H1 (cell line): ENCODE measurements around the gene ANAPC7.

ENCODE experiments used
- BRCA1 ChIP-seq: IDR thresholded peaks from 2 replicates; pipeline ENCODE4 v1.6.1; 2012; ENCODE audit warnings: low read depth, low read length, improper control_type of control experiment
- CHD2 ChIP-seq: IDR thresholded peaks from 2 replicates; pipeline ENCODE4 v1.6.1; 2012; ENCODE audit warnings: low read length, improper control_type of control experiment
- MAFK ChIP-seq: IDR thresholded peaks from 2 replicates; pipeline ENCODE4 v1.6.1; 2012; ENCODE audit warnings: low read depth, mild to moderate bottlenecking, improper control_type of control experiment, low read length
- POLR2A ChIP-seq, 2 experiments: IDR thresholded peaks; 1 replicate in 1 of 2; 2 replicates in 1 of 2; pipeline ENCODE4 v1.6.1; 2011; ENCODE audit warnings: low read depth in 2 of 2, low read length in 2 of 2, mild to moderate bottlenecking in 2 of 2; ENCODE audit errors: control extremely low read depth in 1 of 2
- SIN3A ChIP-seq, 2 experiments: IDR thresholded peaks in 1 of 2; conservative IDR thresholded peaks in 1 of 2; 2 replicates each; pipeline ENCODE4 v1.6.1; 2011 to 2012; ENCODE audit warnings: low read length in 2 of 2, improper control_type of control experiment in 1 of 2, low read depth in 1 of 2, mild to moderate bottlenecking in 1 of 2
- TF ChIP-seq, protein P1 (sequence below), 3 experiments: IDR thresholded peaks; 1 replicate in 2 of 3; 2 replicates in 1 of 3; pipeline versions ENCODE4 v1.5.1 to v1.6.1; 2011; ENCODE audit warnings: low read length in 3 of 3, mild to moderate bottlenecking in 3 of 3, inconsistent platforms in 2 of 3, low read depth in 1 of 3, moderate library complexity in 1 of 3; ENCODE audit not compliant: insufficient read depth in 1 of 3; ENCODE audit errors: control extremely low read depth in 1 of 3

DNA sequence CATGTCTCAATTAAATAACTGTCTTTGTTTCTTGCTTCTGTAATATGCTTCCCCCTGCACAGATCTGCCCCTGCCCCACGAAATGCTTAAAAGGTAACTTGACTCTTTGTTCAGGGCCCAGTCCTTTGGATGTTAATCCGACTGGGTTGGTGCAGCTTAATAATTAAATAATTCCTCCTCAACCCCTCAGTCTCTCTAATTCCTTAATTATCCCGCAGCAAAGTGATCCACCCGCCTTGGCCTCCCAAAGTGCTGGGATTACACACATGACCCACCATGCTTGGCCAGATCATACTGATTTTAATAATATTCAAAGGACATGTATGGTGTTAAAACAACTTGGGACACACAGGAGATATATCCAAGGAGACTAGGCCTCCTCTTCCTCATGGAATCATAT is 18.2 kb upstream of the ANAPC7 start:
- TF ChIP-seq, protein P1, sequence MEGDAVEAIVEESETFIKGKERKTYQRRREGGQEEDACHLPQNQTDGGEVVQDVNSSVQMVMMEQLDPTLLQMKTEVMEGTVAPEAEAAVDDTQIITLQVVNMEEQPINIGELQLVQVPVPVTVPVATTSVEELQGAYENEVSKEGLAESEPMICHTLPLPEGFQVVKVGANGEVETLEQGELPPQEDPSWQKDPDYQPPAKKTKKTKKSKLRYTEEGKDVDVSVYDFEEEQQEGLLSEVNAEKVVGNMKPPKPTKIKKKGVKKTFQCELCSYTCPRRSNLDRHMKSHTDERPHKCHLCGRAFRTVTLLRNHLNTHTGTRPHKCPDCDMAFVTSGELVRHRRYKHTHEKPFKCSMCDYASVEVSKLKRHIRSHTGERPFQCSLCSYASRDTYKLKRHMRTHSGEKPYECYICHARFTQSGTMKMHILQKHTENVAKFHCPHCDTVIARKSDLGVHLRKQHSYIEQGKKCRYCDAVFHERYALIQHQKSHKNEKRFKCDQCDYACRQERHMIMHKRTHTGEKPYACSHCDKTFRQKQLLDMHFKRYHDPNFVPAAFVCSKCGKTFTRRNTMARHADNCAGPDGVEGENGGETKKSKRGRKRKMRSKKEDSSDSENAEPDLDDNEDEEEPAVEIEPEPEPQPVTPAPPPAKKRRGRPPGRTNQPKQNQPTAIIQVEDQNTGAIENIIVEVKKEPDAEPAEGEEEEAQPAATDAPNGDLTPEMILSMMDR (IDR thresholded peaks at IDR 0.05; ENCODE audit: control extremely low read depth in 1 of 3, insufficient read depth in 1 of 3, low read depth in 1 of 3, low read length in 3 of 3), result no peak
- TF ChIP-seq POLR2A (IDR thresholded peaks at IDR 0.05; ENCODE audit: control extremely low read depth in 1 of 2, low read depth in 2 of 2, low read length in 2 of 2), result no peak
- no peak for TF ChIP-seq SIN3A (conservative IDR thresholded peaks at IDR 0.05 in 1 of 2, IDR thresholded peaks at IDR 0.05 in 1 of 2; ENCODE audit: low read depth in 1 of 2, low read length in 2 of 2)
- TF ChIP-seq MAFK, result no peak
- no peak for TF ChIP-seq CHD2
- TF ChIP-seq BRCA1, result no peak
